GM15510 (cell line): Measurements from ENCODE around the gene ANTKMT.

Source experiments
- POLR2A ChIP-seq: IDR thresholded peaks from 3 replicates; pipeline ENCODE4 v1.6.1; 2011; ENCODE audit warnings: borderline replicate concordance; ENCODE audit not compliant: insufficient read length; ENCODE audit errors: extremely low read depth

Gene ANTKMT

DNA sequence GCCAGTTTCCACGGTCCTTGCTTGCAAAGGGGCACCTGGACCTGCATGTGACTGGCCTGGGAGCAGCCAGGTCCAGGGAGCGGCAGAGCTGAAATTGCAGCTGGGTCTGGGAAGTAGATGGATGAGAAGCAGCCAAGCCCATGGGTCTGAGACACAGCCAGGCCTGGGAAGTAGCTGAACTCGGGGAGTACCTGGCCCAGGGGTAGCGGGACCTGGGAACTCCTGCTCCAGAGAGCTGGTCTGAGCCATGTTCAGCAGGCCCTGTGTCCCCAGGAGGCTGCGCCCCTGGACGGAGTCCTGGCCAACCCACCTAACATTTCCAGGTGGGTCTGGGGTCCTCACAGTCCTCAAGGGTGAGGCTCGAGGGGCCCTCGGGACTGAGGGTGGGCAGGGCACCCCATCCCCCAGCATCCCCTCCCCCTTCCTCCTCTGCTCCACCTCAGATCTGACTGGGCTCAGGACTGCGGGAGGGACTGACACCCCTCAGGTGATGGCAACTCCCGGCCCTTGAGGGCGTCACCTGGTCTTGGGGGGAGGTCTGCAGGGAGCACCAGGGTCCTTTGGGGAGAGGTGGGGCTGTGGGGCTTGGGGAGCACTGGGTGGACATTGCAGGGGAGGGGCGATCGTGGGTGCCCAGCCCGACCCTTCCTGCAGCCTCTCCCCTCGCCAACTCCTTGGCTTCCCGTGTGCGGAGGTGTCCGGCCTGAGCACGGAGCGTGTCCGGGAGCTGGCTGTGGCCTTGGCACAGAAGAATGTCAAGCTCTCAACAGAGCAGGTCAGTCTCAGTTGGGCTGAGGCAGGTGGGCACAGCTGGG lies 42.6 kb downstream of the ANTKMT start:
- no peak for TF ChIP-seq POLR2A

DNA sequence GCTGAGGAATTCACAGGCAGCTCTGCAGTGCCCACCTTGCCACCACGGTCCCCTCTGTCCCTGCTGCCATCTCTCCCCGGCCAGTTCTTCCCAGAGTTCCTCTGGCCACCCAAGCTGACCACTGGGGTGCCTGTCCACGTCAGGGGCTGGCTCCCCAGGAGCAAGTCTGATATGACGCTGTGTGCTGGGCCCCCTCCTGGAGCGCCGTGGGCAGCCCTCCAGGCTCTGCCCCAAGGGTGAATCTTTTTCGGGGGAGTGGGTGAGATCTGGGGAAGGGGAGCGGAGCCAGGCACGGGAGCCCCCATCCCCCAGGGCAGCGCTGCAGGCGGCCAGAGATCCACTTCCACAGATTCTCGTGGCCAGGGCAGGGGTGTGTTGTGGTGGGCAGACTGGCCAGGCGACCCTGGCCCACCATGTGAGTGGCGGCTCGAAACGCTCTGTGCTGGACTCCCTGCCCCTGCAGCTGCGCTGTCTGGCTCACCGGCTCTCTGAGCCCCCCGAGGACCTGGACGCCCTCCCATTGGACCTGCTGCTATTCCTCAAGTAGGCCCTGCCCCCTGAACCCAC lies 43.3 kb downstream of the ANTKMT start:
- TF ChIP-seq POLR2A = no peak

DNA sequence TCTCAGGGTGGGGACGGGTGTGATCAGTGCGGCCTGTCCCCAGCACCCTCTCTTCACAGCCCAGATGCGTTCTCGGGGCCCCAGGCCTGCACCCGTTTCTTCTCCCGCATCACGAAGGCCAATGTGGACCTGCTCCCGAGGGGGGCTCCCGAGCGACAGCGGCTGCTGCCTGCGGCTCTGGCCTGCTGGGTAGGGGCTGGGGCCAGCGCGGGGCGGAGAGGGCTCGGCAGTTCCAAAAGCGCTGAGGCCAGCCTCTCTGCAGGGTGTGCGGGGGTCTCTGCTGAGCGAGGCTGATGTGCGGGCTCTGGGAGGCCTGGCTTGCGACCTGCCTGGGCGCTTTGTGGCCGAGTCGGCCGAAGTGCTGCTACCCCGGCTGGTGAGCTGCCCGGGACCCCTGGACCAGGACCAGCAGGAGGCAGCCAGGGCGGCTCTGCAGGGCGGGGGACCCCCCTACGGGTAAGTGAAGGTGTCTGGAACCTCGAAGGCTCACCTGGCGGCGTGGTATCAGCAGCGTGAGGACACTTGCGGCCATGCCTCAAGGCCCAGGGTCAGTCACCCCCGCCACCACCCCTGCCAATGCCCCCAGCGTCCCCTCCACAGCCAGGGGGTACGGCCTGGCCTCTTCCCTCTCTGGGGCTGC lies 44.0 kb downstream of the ANTKMT start:
- no peak for TF ChIP-seq POLR2A

DNA sequence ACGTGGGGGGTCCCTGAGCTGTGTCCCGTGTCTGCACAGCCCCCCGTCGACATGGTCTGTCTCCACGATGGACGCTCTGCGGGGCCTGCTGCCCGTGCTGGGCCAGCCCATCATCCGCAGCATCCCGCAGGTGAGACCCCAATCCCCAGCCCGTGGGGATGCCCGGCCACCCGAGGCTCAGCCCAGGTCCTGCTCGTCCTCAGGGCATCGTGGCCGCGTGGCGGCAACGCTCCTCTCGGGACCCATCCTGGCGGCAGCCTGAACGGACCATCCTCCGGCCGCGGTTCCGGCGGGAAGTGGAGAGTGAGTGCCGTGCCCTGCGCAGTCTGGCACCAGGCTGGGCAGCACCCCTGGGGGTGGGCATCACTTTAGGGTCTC lies 44.5 kb downstream of the ANTKMT start:
- no peak for TF ChIP-seq POLR2A

DNA sequence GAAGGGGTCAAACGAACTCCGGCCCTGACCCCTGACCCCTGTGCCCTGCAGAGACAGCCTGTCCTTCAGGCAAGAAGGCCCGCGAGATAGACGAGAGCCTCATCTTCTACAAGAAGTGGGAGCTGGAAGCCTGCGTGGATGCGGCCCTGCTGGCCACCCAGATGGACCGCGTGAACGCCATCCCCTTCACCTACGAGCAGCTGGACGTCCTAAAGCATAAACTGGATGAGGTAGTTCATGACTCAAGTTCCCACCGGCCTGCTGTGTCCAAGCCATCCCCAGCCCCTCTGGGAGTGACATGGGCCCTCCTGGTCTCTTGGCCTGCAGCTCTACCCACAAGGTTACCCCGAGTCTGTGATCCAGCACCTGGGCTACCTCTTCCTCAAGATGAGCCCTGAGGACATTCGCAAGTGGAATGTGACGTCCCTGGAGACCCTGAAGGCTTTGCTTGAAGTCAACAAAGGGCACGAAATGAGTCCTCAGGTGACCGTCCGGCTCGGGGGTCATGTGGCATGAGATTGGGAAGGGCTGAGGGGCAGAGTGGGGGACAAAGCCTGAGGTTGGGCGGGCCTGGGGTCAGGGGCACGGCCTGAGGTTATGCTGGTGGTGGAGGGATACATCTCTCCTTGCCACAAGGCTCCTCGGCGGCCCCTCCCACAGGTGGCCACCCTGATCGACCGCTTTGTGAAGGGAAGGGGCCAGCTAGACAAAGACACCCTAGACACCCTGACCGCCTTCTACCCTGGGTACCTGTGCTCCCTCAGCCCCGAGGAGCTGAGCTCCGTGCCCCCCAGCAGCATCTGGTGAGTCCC lies 45.3 kb downstream of the ANTKMT start:
- no peak for TF ChIP-seq POLR2A

DNA sequence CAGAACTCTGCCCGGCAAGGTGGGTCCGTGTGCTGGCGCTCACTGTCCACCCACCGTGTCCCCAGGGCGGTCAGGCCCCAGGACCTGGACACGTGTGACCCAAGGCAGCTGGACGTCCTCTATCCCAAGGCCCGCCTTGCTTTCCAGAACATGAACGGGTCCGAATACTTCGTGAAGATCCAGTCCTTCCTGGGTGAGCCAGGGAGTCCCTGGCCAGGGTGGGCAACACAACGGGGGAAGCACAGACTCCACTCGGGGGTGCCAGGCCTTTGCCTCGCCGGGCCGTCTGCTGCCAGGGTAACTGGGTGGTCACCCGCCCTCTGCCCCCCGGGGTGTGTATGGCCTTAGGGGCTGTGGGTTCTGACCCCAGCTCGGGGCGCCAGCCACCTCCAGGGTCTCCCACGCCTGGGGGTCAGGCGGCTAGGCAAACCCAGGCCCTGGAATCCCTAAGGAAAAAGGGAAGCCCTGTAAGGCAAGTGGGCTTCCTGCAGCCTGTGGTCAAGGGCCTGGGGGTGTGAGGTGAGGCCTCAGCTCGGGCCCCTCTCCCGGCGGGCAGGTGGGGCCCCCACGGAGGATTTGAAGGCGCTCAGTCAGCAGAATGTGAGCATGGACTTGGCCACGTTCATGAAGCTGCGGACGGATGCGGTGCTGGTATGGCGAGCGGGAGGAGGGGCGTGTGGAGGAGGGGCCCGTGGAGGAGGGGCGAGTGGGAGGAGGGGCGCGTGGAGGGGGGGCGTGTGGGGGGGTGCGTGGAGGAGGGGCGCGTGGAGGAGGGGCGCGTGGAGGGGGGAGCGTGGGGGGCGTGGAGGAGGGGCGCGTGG lies 46.1 kb downstream of the ANTKMT start:
- no peak for TF ChIP-seq POLR2A

DNA sequence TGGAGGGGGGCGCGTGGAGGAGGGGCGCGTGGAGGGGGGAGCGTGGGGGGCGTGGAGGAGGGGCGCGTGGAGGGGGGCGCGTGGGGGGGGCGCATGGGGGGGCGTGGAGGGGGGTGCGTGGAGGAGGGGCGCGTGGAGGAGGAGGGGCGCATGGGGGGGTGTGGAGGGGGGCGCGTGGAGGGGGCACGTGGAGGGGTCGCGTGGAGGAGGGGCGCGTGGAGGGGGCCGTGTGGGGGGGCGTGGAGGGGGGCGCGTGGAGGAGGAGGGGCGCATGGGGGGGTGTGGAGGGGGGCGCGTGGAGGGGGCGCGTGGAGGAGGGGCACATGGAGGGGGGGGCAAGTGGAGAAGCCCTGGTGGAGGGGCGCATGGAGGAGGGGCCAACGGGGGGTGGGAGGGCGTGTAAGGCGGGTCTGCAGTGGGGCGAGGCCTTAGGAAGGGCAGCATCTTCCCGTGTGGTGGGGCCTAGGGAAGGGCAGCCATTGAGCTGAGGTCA lies 46.8 kb downstream of the ANTKMT start:
- no peak for TF ChIP-seq POLR2A

DNA sequence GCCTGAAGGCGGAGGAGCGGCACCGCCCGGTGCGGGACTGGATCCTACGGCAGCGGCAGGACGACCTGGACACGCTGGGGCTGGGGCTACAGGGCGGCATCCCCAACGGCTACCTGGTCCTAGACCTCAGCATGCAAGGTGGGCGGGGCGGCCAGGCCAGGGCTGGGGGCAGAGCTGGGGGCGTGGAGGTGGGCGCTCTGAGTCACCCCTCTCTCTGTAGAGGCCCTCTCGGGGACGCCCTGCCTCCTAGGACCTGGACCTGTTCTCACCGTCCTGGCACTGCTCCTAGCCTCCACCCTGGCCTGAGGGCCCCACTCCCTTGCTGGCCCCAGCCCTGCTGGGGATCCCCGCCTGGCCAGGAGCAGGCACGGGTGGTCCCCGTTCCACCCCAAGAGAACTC lies 47.5 kb downstream of the ANTKMT start:
- TF ChIP-seq POLR2A = no peak

DNA sequence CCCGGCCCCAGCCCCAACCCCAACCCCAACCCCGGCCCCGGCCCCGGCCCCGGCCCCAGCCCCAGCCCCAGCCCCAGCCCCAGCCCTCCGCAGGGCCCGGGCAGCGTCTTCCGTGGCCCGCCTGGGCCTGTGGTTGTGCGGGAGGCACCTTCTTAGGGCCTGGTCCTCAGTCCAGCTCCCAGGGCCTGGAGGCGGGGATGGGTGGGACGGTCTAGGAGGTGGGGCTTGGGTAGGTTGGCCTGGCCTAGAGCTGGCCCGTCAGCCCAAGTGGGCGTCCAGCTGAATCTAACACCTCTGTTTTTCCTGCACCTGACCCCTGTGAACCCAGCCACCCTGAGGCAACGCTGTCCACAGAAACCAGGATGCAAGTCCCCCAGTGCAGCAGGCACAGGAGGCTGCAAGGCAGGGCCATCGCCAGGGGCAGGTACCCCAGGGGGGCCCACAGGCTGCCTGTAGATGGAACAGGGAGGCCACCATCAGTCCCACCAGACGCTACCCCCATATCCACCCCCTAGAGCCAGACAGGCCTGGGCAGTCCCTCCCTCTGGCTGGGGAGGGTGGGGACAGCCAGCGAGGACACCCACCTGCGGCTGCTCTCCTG lies 48.3 kb downstream of the ANTKMT start:
- no peak for TF ChIP-seq POLR2A

DNA sequence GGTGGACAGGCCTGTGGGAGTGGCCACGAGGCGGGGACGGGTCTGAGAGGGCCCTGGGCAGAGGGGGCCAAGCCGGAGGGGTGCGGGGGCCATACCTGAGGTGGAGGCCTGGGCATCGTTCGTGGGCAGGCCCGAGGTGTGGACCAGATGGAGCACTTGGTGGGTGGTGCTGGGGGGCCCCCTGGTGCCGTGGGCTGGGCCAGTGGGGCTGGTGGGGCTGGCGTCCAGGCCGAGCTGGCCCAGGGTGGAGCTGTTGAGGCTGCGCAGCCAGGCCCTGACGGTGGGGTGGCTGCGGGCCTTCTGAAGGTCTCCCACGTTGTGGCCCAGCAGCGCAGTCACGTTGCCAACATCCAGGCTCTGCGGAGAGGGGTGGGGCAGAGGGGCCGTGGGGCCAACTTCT lies 49.0 kb downstream of the ANTKMT start:
- TF ChIP-seq POLR2A = no peak

DNA sequence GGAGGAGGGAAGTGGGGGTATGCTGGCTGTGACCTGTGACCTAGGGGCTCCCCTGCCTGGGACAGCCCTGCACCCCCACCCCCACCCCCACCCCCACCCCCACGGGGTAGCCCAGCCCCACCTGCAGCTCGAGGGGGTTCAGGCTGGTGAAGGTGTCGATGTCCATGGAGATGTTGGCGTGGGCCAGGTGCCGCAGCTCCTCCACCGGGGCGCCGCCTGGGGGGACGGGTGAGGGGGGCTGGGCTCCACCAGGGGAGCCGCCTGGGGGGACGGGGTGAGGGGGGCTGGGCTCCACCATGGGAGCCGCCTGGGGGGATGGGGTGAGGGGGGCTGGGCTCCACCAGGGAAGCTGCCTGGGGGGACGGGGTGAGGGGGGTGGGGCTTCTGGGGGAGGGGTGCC lies 49.5 kb downstream of the ANTKMT start:
- TF ChIP-seq POLR2A = no peak
